ENCODE measurements around the gene GIPC3. TPM values are rescaled to one million over a fixed set of nuclear protein-coding genes. Genes with fewer than 3 reads are reported as not detected.

GIPC3 gene
- total RNA-seq, 1 donor from 2014 or later = not detected

- H2AFZ ChIP-seq (replicated peaks) = no peak overlapping the region
- H3K9ac ChIP-seq = no peak overlapping the region
- peaks cover 3% of the 10 kb centered on the region for H3F3A ChIP-seq (ENCODE audit: low read depth)
- no peak overlapping the region for H3K4me2 ChIP-seq
- Mint-ChIP-seq H3K4me3 (no peak overlapping the region), H3K36me3 (peaks cover 2% of the 10 kb centered on the region), H3K27ac (no peak overlapping the region), H3K4me1 (peaks cover 15% of the 10 kb centered on the region), H3K9me3 (no peaks in the 10 kb centered on the region), H3K27me3 (ENCODE audit: insufficient read depth, low read depth) (no peaks in the 10 kb centered on the region)
- TF ChIP-seq EZH2phosphoT487 (IDR thresholded peaks at IDR 0.05) (no peak), EZH2 (IDR thresholded peaks at IDR 0.05) (no peak)
- TF ChIP-seq, protein P1, sequence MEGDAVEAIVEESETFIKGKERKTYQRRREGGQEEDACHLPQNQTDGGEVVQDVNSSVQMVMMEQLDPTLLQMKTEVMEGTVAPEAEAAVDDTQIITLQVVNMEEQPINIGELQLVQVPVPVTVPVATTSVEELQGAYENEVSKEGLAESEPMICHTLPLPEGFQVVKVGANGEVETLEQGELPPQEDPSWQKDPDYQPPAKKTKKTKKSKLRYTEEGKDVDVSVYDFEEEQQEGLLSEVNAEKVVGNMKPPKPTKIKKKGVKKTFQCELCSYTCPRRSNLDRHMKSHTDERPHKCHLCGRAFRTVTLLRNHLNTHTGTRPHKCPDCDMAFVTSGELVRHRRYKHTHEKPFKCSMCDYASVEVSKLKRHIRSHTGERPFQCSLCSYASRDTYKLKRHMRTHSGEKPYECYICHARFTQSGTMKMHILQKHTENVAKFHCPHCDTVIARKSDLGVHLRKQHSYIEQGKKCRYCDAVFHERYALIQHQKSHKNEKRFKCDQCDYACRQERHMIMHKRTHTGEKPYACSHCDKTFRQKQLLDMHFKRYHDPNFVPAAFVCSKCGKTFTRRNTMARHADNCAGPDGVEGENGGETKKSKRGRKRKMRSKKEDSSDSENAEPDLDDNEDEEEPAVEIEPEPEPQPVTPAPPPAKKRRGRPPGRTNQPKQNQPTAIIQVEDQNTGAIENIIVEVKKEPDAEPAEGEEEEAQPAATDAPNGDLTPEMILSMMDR (IDR thresholded peaks at IDR 0.05) = no peak
- no peaks in the 10 kb centered on the region for H3K9me3 ChIP-seq (ENCODE audit: low read depth)
- no peak overlapping the region for H3K27ac ChIP-seq
- peaks cover 8% of the 10 kb centered on the region for H3K4me1 ChIP-seq
- H3K27me3 ChIP-seq = no peaks in the 10 kb centered on the region
- no peaks in the 10 kb centered on the region for H3K36me3 ChIP-seq
- peaks cover 25% of the 10 kb centered on the region for H4K20me1 ChIP-seq (ENCODE audit: low read depth)
- peaks cover 16% of the 10 kb centered on the region for H3K79me2 ChIP-seq (ENCODE audit: low read depth)
- H3K4me3 ChIP-seq = no peak overlapping the region
- no peak for DNase-seq (ENCODE audit: low spot score)
Observed at GRCh38 chr19:3620817-3621547, 35.7 kb downstream of the GIPC3 start.

DNA sequence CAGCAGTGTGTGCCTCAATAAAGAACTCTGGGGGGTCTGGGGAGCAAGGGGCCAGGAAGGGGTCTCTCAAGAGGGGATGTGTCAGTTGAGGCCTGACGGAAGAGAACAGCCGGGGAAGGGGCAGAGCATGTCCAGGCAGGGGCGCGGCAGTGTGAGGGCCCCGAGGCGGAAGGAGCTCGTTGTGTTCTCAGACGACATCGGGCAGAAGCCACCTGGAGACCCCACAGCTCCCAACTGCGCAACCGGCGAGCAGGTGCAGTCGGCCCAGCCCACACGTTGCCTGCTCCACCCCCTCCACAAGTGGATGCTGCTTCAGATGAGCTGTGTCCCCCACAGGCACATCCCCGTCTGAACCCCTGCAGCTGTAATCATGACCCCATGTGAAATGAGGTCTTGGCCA is 36.4 kb downstream of the GIPC3 start:
- peaks cover 2% of the 10 kb centered on the region for H3K36me3 Mint-ChIP-seq
- H3K36me3 ChIP-seq = no peaks in the 10 kb centered on the region
- no peak overlapping the region for H3K27ac ChIP-seq
- H3K4me3 ChIP-seq = no peak overlapping the region
- TF ChIP-seq, protein P1 (IDR thresholded peaks at IDR 0.05) = no peak
- no peak for TF ChIP-seq EZH2 (IDR thresholded peaks at IDR 0.05)
- TF ChIP-seq EZH2phosphoT487 (IDR thresholded peaks at IDR 0.05) = no peak
- H3K9me3 ChIP-seq (ENCODE audit: low read depth) = no peaks in the 10 kb centered on the region
- H3K27me3 Mint-ChIP-seq (ENCODE audit: insufficient read depth, low read depth) = no peaks in the 10 kb centered on the region
- H3K27me3 ChIP-seq = no peaks in the 10 kb centered on the region
- H3K4me1 Mint-ChIP-seq = peaks cover 18% of the 10 kb centered on the region
- H3K4me3 Mint-ChIP-seq = no peak overlapping the region
- no peak overlapping the region for H3K4me2 ChIP-seq
- no peak overlapping the region for H3K9ac ChIP-seq
- peaks cover 8% of the 10 kb centered on the region for H3K4me1 ChIP-seq
- no peak overlapping the region for H2AFZ ChIP-seq (replicated peaks)
- H4K20me1 ChIP-seq (ENCODE audit: low read depth) = peaks cover 30% of the 10 kb centered on the region
- no peak for DNase-seq (ENCODE audit: low spot score)
- no peak overlapping the region for H3K27ac Mint-ChIP-seq
- peaks cover 21% of the 10 kb centered on the region for H3K79me2 ChIP-seq (ENCODE audit: low read depth)
- no peaks in the 10 kb centered on the region for H3K9me3 Mint-ChIP-seq
- H3F3A ChIP-seq (ENCODE audit: low read depth) = peaks cover 3% of the 10 kb centered on the region

DNA sequence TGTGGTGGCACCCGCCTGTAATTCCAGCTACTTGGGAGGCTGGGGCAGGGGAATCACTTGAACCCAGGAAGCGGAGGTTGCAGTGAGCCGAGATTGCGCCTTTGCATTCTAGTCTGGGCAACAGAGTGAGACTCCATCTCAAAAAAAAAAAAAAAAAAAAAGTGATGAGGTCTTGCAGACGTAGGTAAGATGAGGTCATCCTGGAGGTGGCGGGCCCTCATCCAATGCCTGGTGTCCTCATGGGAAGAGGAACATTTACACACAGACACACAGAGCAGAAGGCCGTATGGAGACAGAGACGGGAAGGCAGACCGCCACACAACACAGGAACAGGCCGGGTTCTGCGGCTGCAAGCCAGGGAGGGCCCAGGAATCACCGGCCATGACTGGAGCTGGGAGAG is 36.9 kb downstream of the GIPC3 start:
- peaks cover 21% of the 10 kb centered on the region for H3K4me1 Mint-ChIP-seq
- no peaks in the 10 kb centered on the region for H3K9me3 ChIP-seq (ENCODE audit: low read depth)
- no peak overlapping the region for H3K27ac Mint-ChIP-seq
- no peaks in the 10 kb centered on the region for H3K36me3 ChIP-seq
- H3K27ac ChIP-seq = no peak overlapping the region
- TF ChIP-seq, protein P1 (IDR thresholded peaks at IDR 0.05) = no peak
- no peak for TF ChIP-seq EZH2 (IDR thresholded peaks at IDR 0.05)
- no peak for TF ChIP-seq EZH2phosphoT487 (IDR thresholded peaks at IDR 0.05)
- H3K36me3 Mint-ChIP-seq = peaks cover 2% of the 10 kb centered on the region
- no peaks in the 10 kb centered on the region for H3K27me3 ChIP-seq
- H3F3A ChIP-seq (ENCODE audit: low read depth) = peaks cover 3% of the 10 kb centered on the region
- H3K4me2 ChIP-seq = no peak overlapping the region
- peaks cover 30% of the 10 kb centered on the region for H4K20me1 ChIP-seq (ENCODE audit: low read depth)
- no peak overlapping the region for H2AFZ ChIP-seq (replicated peaks)
- H3K4me3 Mint-ChIP-seq = peak overlapping the region; percentile 56
- no peak overlapping the region for H3K9ac ChIP-seq
- H3K79me2 ChIP-seq (ENCODE audit: low read depth) = peaks cover 21% of the 10 kb centered on the region
- peaks cover 8% of the 10 kb centered on the region for H3K4me1 ChIP-seq
- H3K4me3 ChIP-seq = no peak overlapping the region
- no peak for DNase-seq (ENCODE audit: low spot score)
- H3K9me3 Mint-ChIP-seq = no peaks in the 10 kb centered on the region
- no peaks in the 10 kb centered on the region for H3K27me3 Mint-ChIP-seq (ENCODE audit: insufficient read depth, low read depth)

Measured in neural progenitor cell (in vitro differentiated cells).